ENCODE results near the gene NOL4L.

NOL4L gene

GRCh38 chr20:32585011-32585585, at the start of gene NOL4L:
NOL4L (minus strand) TSS chr20:32585333; CDS start chr20:32584890, 443 bp downstream.
- no peak for DNase-seq

- DNase-seq, result no peak
Observed at GRCh38 chr20:32634041-32634805, 49.1 kb upstream of the NOL4L start.

GRCh38 chr20:32632461-32633354, 47.6 kb upstream of the NOL4L start:
- no peak for DNase-seq

GRCh38 chr20:32631933-32632460, 46.9 kb upstream of the NOL4L start:
- no peak for DNase-seq

GRCh38 chr20:32629813-32630212, 44.7 kb upstream of the NOL4L start:
- no peak for DNase-seq

- no peak for DNase-seq
Observed at GRCh38 chr20:32628960-32629530, 43.9 kb upstream of the NOL4L start.

- DNase-seq, result no peak
Observed at GRCh38 chr20:32626859-32627636, 41.9 kb upstream of the NOL4L start.

- DNase-seq, result no peak
Observed at GRCh38 chr20:32626407-32626806, 41.3 kb upstream of the NOL4L start.

- DNase-seq, result no peak
Observed at GRCh38 chr20:32625996-32626395, 40.9 kb upstream of the NOL4L start.

GRCh38 chr20:32624687-32625345, 39.7 kb upstream of the NOL4L start:
- DNase-seq, result no peak

- no peak for DNase-seq
Observed at GRCh38 chr20:32623667-32624157, 38.6 kb upstream of the NOL4L start.

GRCh38 chr20:32622585-32623468, 37.7 kb upstream of the NOL4L start:
- no peak for DNase-seq

GRCh38 chr20:32621891-32622584, 36.9 kb upstream of the NOL4L start:
- no peak for DNase-seq

- no peak for DNase-seq
Observed at GRCh38 chr20:32621071-32621890, 36.1 kb upstream of the NOL4L start.

- DNase-seq, result no peak
Observed at GRCh38 chr20:32619586-32619985, 34.5 kb upstream of the NOL4L start.

GRCh38 chr20:32614772-32615171, 29.6 kb upstream of the NOL4L start:
- no peak for DNase-seq

GRCh38 chr20:32614303-32614702, 29.2 kb upstream of the NOL4L start:
- no peak for DNase-seq

GRCh38 chr20:32613192-32614053, 28.3 kb upstream of the NOL4L start:
- DNase-seq, result no peak

All from NCI-H1694 (cell line).